Endothelial cell of hepatic sinusoid (primary cell): ENCODE measurements around the gene LMX1B.
"Not testable (repeated sequence)": the region's sequence is repeated elsewhere in the genome, so short reads cannot be mapped to it uniquely, and the experiment has no call there.

Experiments
- in situ Hi-C: cut with HindIII; loops from 2 replicates; pipeline ENCODE4 v1.10.0; 2017; ENCODE audit warnings: low sequenced_read_pairs

LMX1B gene

DNA sequence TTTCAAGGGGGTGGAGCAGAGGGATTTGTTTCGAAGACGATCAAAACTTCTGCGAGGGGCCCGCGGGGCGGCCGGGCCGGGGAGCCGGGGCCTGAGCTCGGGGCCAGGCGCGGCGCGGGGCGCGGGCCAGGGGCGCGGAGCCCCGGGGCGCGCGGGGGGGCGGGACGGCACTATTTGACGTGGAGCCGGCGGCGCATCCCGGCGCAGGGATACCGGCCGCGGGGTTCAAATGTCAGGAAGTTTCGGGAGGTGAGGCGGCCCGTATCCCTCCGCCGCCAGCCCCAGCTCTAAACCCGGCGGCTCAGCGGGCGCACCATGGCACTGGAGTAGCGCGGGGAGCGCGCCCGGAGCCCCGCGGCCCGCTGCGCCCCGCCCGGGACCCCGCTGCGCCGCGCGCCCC is at the start of gene LMX1B:
Gene LMX1B, plus strand, starts transcription at position 278 of the 400 bp plus-strand sequence. CDS start 522 bp downstream, outside the sequence.
- in situ Hi-C loops: no loop called here

DNA sequence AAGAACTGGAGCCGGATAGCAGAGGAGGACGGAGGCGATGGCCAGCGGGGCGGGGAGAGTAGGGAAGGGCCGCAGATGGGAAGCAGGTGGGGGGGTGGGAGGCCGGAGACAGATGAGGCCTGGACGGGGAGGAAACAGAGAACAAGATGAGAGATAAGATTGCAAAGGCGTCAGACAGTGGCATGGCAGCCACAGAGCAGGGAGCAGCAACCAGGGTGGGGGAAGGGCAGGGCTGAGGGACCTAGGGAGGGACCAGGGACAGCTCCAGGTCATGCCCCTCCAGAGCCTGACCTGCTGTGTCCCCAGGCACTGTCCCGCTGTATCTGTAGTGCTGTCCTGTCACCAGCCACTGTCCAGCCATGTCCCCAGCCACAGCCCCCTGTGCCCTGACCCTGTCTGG is 49.6 kb upstream of the LMX1B start:
- in situ Hi-C loops: no loop called here

DNA sequence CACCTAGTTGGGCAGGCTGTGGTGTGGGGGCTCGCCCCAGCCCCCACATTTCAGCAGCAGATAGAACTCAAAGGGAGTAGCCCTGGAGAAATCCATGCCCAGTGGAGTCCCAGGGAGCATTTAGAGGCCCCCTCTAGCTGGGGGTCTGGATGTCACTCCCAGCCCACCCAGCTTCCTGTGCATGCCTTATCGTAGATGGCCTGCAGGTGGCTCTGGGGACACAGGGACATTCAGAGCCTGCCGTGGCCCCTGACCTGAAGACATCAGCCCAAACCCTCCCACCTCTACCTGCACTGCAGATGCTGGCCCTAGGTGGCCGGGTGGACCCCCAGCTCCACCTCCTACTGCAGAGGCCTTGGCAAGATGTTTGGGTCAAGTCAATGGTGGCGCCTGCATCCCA is 49.0 kb upstream of the LMX1B start:
- in situ Hi-C loops: no loop called here

DNA sequence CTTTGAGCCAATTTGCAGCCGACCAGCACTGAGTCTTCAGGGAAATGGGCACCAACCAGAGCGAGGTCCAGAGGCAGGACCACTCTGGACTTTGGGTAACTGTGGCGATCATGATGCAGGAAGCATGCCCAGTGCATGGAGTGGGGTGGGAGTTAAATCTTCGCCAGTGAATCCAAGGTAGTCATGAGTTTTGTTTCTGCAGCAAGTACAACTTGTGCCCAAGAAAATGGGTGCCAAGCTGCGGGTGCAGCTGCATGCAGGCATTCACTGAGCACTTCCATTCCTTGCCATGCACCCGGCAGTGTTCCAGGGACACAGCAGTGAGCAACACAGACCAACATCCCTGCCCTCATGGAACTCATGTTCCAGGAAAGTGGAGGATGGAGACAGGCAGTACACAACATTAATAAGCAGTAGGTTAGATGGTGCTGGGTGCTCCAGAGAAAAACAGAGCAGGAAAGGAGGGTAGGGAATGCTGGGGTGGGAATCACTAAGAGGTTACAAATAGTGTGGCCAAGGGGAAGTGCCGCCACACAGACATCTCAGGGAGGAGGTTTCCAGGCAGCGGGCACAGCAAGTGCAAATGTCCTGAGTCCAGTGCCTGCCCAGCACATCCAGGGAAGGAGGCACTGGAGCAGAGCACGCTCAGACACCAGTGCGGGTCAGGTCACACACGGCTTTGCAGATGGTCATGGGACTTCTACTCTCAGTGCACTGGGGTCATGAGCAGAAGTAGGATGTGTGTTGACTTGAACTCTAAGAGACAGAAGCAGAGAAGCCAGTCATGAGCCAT is 48.2 kb upstream of the LMX1B start:
- in situ Hi-C loops: no loop called here

DNA sequence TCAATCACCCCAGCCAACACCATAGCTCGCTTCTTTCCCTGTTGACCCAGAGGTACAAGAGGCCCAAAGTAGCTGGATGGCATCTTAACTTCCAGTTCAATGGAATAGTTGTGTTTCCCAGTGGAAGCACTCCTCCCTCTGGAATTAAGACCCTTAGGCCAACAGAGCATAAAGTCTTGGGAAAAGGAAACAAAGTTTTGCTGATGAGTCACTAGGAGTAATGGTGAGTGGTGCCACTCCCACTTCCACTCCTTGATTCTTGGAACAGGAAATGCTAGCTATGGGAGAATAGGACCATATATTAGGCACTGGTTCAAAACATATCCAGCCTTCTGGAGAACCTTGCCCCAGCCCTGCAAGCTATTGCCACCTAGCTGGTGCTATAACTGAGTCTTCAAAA is 44.7 kb upstream of the LMX1B start:
- in situ Hi-C loops: no loop called here

DNA sequence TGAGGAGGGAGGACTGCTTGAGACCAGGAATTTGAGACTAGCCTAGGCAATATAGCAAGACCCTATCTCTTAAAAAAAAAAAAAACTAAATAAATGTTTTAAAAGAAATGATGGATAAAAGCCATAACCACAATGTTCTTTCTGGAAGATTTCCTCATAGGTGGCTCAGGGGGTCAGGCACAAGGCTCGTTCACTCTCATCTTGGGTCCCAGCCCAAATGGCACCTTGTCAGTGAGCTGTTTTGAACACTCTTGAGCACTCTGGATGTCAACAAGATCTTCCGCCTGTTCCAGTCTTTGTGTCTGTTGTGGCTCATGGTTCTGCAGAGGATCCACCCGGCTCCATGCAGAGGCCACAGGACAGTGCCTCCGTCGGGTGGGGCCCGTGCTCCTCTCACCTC is 35.7 kb upstream of the LMX1B start:
- in situ Hi-C loops: no loop called here

DNA sequence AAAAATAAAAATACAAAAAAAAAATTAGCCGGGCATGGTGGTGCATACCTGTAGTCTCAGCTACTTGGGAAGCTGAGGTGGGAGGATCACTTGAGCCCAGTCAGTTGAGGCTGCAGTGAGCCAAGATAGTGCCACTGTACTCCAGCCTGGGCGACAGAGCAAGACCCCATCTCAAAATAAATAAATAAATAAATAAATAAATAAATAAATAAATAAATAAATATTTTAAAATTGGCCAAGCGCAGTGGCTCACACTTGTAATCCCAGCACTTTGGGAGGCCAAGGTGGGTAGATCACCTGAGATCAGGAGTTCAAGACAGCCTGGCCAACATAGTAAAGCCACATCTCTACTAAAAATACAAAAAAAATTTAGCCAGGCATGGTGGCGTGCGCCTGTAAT is 33.4 kb upstream of the LMX1B start:
- in situ Hi-C loops: not testable (repeated sequence)

DNA sequence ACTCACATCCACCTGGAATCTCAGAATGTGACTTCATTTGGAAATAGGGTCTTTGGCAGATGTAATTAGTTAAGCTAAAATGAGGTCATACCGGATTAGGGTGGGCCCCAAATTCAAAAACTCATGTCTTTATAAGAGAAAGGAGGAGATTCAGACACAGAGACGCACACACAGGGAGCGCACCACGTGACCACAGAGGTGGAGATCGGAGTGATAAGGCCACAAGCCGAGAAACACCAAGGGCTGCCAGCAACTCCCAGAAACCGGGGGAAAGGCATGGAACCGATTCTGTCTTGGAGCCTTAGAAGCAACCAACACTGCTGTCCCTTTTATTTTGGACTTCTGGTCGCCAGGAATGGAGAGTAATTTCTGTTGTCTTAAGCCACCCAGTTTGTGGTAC is 31.8 kb upstream of the LMX1B start:
- in situ Hi-C loops: no loop called here

DNA sequence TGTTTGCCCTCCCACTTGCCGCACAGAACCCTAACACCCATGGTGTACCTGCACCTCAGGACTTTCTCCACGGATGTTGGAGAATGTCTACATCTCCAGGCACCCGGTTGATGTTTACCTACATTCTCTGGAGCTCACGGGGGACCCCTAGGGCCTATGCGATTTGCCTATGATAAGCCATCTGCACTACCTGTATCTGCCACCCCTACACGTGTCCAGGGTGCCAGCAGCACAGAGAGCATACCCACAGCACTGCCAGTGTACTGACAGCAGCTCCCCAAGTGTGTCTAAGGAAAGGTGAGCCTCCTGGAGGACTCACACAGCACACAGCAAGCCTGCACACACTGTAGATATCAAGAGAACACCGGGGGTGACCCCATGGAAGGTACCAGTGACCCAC is 31.3 kb upstream of the LMX1B start:
- in situ Hi-C loops: no loop called here

DNA sequence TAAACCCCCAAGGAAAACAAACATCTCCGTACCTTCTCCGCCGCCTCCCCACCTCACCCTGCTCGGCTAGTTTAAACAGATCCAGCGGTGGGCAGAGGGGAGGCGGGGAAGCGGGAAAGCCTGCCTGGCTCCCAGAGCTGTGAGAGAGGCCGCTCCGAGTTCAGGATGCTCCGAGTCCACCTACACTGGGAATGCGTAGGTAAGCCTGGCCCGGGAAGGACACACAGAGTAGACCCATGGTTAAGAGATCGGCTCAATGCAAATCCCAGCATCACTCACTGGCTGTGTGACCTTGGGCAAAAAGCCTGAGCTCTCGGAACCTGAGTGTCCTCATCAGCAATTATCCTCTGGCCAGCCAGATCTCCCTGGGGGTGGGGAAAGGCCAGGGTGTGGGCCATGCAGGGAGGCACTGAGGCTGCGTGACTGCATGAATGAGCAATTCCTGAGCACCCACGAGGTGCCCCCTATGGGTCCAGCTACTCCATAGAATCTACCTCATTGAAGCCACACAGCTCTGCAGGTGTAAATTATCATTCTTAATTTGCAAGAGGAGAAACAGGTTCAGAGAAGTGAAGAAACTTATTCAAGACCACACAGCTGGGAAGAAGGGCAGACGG is 30.5 kb upstream of the LMX1B start:
- in situ Hi-C loops: no loop called here

DNA sequence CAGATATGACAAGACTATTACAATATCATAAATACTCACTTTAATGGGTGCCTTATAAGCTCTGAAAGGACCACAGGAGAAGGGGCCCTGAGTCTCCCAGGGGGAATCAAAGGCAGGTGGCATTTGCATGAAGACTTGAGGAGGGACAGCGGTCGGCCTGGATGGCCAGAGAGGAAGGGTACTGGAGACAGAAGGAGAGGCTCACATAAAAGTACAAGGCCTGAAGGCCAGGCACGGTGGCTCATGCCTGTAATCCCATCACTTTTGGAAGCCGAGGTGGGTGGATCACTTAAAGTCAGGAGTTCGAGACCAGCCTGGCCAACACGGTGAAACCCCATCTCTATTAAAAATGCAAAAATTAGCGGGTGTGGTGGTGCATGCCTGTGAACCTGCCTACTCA is 29.1 kb upstream of the LMX1B start:
- in situ Hi-C loops: no loop called here

DNA sequence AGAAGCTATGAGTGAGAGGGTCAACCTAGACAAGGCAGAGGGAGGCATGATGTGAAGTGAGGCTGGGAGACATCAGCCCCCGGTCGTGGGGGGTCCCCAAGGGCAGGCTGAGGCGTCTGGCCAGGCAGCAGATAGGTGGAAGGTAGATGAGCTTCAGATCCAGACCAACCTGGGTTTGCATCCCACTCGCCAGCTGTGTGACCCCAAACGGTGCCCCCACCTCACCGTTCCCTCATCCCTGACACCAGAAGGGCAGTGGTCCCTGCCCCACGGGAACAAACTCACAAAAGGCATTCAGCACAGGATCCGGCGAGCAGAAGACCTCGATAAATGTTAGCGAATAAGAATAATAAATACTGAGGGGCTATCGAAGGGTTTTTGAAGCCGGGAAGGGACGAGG is 27.5 kb upstream of the LMX1B start:
- in situ Hi-C loops: no loop called here

DNA sequence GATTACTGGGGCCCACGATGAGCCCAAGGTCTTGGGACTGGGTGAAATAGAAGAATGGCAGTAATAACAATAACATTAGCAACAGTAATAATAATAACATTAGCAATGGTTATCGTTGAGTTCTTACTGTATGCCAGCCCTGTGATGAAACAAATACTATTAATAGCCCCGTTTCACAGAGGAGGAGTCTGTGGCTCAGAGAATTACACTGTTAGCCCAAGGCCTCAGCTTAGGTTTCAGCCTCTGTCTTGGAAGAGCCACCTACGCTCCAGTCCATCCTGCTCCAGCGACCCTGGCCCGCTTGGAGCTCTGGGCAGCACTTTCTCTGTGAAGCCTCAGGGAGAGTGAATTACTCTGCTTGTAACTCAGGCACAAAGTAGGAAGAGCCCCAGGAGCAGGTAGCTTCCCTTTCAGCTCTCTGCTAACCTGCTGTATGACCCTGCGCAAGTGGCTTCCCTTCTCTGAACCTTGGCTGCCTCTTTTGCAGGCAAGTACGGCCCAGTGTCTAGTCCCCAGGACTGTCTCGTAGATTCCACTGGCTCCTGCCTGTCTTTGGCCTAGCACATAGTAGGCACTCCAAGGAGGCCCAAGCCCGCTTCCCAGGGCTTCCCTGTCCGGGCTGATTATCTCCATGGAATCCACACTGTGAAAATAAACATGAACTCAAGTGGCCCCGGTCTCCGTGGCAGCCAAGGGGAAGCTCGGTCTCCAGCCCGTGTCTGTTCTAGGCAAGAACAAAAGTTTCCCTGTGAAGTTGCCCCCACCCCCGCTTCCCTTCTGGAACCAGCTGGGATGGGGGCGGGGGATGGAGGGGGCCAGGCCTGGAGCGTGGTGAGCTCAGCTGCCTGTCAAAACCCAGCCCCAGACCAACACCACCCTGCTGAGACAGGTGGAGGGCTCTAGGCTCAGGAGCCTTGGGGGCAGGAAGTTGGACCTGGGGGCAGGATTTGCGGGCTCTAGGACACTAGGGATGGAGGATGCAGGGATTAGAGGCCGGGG is 26.2 kb upstream of the LMX1B start:
- in situ Hi-C loops: no loop called here

DNA sequence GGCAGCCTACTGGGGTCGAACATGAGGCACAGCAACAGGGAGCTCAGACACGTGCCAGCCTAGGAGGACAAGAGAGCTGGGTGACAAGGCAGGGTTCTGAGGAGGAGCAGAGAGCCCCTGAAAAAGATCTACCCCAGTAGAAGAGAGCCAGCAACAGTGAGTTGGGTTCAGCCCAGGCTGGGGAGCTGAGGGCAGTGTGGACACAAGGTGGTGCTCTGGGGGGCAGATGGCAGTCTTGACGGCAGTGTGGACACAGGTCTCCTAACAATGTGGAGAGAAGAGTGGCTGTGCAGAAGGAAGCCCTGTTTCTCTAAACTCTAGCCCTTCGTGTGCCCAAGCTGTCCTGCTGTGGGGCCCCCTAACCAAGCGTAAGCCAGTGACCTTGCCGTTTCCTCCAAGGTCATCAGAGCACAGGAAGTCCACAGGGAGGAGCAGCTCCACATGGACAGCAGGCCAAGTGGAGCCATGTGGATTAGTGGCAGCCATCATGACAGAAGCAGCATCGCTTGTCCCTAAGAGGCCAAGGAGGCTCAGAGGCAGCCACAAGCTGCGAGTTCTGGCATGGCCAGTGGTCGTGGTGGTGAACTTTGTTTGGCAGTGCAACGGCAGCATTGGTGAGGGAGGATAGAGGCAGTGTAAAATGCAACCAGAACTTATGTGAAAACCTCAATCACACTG is 25.1 kb upstream of the LMX1B start:
- in situ Hi-C loops: no loop called here

DNA sequence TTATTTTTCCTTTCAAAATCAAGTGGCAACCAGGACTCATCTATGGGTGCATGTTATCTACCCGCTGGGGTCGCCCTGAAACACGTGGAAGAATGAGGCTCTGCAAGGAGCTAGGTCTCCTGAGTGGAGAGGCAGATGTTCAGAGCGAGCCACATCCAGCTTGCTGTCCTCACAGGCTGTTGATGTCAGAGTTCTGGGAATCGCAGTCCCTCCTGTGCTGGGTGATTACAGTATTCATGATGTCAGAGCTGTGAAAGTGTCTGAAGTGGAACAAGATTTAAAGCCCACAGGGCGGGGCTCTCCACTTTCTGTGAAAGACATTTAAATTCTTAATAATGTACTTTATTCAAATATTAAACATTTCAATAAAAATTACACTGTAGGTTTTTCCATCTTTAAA is 24.4 kb upstream of the LMX1B start:
- in situ Hi-C loops: no loop called here

DNA sequence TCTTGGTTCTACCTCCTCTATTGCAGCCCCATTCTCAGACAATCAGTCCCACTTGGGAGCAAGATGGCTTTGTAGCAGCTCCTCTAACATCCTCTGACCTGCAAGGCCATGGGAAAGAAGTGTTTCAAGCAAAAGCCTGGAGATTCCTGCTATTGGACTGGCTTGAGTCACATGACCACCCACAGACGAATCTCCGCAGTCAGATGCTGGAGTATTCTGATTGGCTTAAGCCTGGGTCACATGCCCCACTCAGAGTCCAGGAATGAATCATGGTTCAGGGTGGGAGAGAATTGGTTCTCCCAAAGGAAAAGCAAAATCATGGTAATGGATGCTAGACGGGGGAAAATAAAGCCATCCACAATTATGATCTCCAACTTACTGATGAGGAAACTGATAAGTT is 22.6 kb upstream of the LMX1B start:
- in situ Hi-C loops: no loop called here

DNA sequence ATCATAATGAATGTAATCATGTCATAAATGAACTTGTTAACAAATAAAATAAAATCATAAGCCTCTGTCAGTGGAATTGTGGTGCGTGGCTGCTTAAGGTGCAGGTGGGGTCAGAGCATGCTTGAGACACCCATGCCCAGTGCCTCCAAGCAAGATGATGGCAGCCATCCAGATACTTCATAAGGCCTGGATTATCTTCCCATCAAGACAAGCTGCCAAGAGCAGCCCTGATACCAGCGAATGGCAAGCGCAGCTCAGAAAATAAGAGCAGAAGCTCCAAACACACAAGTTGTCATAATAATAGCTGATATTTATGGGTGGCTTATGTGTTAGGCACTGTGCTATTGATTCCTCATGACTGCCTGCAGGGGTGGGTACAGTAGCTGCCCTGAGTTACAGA is 21.8 kb upstream of the LMX1B start:
- in situ Hi-C loops: no loop called here

DNA sequence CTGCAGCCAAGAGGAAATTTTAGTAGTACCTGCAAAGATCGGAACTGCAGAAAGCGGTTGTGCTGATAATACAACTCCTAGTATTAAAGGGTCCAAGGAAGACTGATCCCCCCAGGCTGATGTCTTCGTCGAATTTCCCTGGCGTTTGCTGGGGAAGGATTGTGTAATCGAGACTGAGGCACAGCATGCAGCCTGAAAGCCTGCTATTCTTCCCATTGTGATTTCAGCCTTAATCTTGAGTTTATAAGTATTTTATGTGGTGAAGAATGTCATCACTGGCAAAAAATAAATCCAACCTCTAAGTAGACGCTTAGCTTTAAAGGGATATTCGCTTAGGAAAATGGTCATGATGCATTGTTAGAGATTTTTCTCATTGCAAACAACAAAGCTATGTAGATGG is 21.3 kb upstream of the LMX1B start:
- in situ Hi-C loops: no loop called here

DNA sequence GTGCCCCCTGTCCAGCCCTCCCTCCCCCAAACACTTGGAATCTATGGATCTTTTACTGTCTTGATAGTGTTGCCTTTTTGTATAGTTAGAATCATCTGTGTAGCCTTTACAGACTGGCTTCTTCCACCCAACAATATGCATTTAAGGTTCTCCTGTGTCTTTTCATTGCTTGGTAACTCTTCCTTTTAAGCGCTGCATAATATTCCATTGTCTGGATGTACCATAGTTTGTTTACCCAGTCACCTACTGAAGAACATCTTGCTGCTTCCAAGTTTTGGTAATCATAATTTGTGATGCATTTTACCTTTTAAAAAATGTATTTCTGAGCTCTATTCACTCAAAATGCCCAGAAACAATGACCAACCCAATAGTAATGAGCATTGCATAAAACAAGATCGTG is 17.7 kb upstream of the LMX1B start:
- in situ Hi-C loops: no loop called here

DNA sequence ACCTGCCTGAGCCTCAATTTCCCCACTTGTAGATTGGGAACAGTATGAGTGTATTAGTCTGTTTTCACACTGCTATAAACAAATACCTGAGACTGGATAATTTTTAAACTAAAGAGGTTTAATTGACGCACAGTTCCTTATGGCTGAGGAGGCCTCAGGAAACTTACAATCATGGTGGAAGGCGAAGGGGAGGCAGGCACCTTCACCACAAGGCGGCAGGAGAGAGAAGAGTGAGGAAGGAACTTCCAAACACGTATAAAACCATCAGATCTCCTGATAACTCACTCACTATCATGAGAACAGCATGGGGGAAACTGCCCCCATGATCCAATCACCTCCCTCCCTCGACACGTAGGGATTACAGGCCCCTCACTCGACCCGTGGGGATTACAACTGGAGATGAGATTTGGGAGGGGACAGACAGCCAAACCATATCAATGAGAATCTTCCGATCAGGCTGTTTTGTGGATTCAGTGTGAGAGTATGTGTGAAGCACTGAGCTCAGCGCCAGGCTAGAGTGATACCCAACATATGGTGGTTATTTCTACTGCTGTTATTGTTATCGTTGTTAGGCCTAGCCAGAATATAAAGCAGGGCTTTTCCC is 14.6 kb upstream of the LMX1B start:
- in situ Hi-C loops: no loop called here
